Stomach (tissue), 9 donors: ENCODE measurements around the gene C1orf216. TPM values are rescaled to one million over a fixed set of nuclear protein-coding genes. Genes with fewer than 3 reads are reported as not detected.

Source experiments
- DNase-seq, 2 donors: peaks; one replicate each; pipeline versions ENCODE4 v3.0.0 to v3.0.0-alpha.2; 2013 to 2019
- H3K27ac ChIP-seq, 5 donors: fragments of 200-600 bp in 4 of 5; sonication (generic) in 4 of 5; one replicate each; pipeline ENCODE4 v1.5.1; 2013 to 2019; ENCODE audit warnings: mild to moderate bottlenecking in 1 of 5, moderate library complexity in 1 of 5
- H3K27me3 ChIP-seq, 3 donors: fragments of 200-600 bp; sonication (generic); one replicate each; pipeline ENCODE4 v1.5.1; 2017 to 2019; ENCODE audit warnings: mixed run types in 1 of 3
- H3K36me3 ChIP-seq, 4 donors: fragments of 200-600 bp; sonication (generic); 1 replicate in 3 of 4; 2 replicates in 1 of 4; pipeline ENCODE4 v1.5.1; 2016 to 2019
- H3K4me1 ChIP-seq, 4 donors: fragments of 200-600 bp; sonication (generic); one replicate each; pipeline ENCODE4 v1.5.1; 2016 to 2019
- H3K4me3 ChIP-seq, 4 donors: fragments of 200-600 bp; sonication (generic) in 3 of 4; one replicate each; pipeline ENCODE4 v1.5.1; 2016 to 2019; ENCODE audit warnings: mild to moderate bottlenecking in 1 of 4
- H3K9me3 ChIP-seq, 4 donors: fragments of 200-600 bp; sonication (generic); one replicate each; pipeline ENCODE4 v1.5.1; 2016 to 2019
- EP300 ChIP-seq: sonication (generic); formaldehyde crosslinking; IDR thresholded peaks from one replicate; pipeline ENCODE4 v1.6.1; 2017; ENCODE audit warnings: antibody characterized with exemption
- POLR2A ChIP-seq, 4 donors: fragments of 450-650 bp; IDR thresholded peaks; one replicate each; pipeline ENCODE4 v1.6.1; 2016; ENCODE audit warnings: antibody characterized with exemption in 4 of 4, control low read depth in 2 of 4, mild to moderate bottlenecking in 1 of 4, moderate library complexity in 1 of 4
- POLR2AphosphoS5 ChIP-seq, 3 donors: sonication (generic); formaldehyde crosslinking; IDR thresholded peaks; one replicate each; pipeline ENCODE4 v1.6.1; 2016; ENCODE audit warnings: antibody characterized with exemption in 3 of 3
- WGBS, 5 donors: extraction: QIAGEN DNeasy Blood & Tissue Kit in 3 of 5; methylation state at CpG; one replicate each; pipeline versions ENCODE4 v1.1.5 to v1.1.7; 2013 to 2018; 5-methylcytosine and 5-hydroxymethylcytosine counted together
- intact Hi-C: fragments of 100-400 bp; cut with DNase I; formaldehyde crosslinking; loops from one replicate; pipeline ENCODE4 v1.15.1; 2023; ENCODE audit warnings: low total_unique reads
- polyA plus RNA-seq, 3 donors: library from polyadenylated mRNA; stranded (reverse); fragments of 200-250 nt; gene quantifications; one replicate each; pipeline ENCODE4 v1.2.3, GENCODE V29; 2013
- total RNA-seq, 5 donors: library from RNA; depleted of rRNA; stranded (reverse); fragments of >200 nt; gene quantifications; one replicate each; pipeline versions ENCODE4 v1.1.0 to v1.2.3, GENCODE V29; 2014 to 2016
- TF ChIP-seq, protein P1 (sequence below), 7 experiments: fragments of 450-650 bp in 4 of 7; fragments of 200-600 bp in 3 of 7; sonication (generic) in 3 of 7; IDR thresholded peaks; one replicate each; pipeline ENCODE4 v1.5.1; 2016 to 2019; ENCODE audit warnings: antibody characterized with exemption in 7 of 7, control low read depth in 2 of 7, mild to moderate bottlenecking in 1 of 7
- donor health status: healthy with polysubstance abuse.
- donor health status: Bipolar disorder and iron deficiency.
- donor health status: healthy.

Gene C1orf216
- total and polyA plus RNA-seq, 8 donors: 1.4 to 40.8 (median 5.4) TPM

DNA sequence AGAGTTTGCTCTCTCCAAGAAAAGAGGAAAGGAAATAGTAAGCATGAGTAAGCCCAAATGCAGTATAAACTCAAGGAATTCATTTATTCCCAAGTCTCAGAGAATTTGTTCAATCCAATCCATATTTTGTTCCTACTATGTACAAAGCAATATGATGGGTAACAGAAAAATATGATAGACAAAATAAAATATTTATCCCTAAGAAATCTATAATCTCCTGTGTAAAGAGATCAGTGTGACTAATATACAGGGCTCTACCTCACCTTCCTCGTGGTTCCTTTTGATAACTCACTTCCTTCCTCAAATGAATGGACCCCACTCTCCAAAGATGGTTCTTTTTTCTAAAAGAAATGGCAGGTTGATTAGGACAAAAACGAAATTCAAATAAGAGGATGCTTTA lies 43.5 kb upstream of the C1orf216 start:
- H3K36me3 ChIP-seq: no peaks in the 10 kb centered on the region
- no peak overlapping the region for H3K27ac ChIP-seq
- H3K27me3 ChIP-seq: no peaks in the 10 kb centered on the region
- no peaks in the 10 kb centered on the region for H3K9me3 ChIP-seq
- no peaks in the 10 kb centered on the region for H3K4me1 ChIP-seq
- intact Hi-C loops: no loop called here
- WGBS, 5 donors: 48 to 70% (median 60%) methylated on average over 2 of the region's 2 CpGs
- TF ChIP-seq EP300: no peak
- TF ChIP-seq, protein P1, sequence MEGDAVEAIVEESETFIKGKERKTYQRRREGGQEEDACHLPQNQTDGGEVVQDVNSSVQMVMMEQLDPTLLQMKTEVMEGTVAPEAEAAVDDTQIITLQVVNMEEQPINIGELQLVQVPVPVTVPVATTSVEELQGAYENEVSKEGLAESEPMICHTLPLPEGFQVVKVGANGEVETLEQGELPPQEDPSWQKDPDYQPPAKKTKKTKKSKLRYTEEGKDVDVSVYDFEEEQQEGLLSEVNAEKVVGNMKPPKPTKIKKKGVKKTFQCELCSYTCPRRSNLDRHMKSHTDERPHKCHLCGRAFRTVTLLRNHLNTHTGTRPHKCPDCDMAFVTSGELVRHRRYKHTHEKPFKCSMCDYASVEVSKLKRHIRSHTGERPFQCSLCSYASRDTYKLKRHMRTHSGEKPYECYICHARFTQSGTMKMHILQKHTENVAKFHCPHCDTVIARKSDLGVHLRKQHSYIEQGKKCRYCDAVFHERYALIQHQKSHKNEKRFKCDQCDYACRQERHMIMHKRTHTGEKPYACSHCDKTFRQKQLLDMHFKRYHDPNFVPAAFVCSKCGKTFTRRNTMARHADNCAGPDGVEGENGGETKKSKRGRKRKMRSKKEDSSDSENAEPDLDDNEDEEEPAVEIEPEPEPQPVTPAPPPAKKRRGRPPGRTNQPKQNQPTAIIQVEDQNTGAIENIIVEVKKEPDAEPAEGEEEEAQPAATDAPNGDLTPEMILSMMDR (IDR thresholded peaks at IDR 0.05): no peak
- no peak for TF ChIP-seq POLR2A (IDR thresholded peaks at IDR 0.05)
- TF ChIP-seq POLR2AphosphoS5 (IDR thresholded peaks at IDR 0.05): no peak
- no peak overlapping the region for H3K4me3 ChIP-seq
- no peak for DNase-seq

DNA sequence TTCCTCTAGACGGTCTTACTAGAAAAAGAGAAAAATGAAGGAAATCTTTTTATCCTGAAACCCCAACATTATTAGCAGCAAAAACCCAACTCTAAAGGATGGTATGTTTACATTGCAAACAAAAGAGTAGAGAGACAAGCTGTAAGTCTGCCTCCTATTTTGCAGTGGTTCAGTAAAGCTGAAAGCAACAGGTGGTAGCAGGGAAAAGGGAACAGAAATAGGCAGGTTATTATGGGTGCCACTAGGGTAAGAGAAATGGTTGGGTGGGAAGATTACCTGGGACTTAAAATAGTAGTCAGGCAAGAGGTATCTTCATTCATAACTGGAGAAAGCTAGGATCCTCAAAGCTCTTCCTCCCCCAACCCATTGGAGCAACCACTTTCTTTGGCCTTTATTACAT lies 37.4 kb upstream of the C1orf216 start:
- no peak overlapping the region for H3K4me3 ChIP-seq
- DNase-seq: no peak
- H3K4me1 ChIP-seq: no peaks in the 10 kb centered on the region
- WGBS, 5 donors: 82 to 92% (median 85%) methylated on average over 1 of the region's 1 CpG
- no peaks in the 10 kb centered on the region for H3K36me3 ChIP-seq
- H3K27me3 ChIP-seq: no peaks in the 10 kb centered on the region
- no peaks in the 10 kb centered on the region for H3K9me3 ChIP-seq
- intact Hi-C loops: no loop called here
- no peak overlapping the region for H3K27ac ChIP-seq
- TF ChIP-seq EP300 (no peak), POLR2AphosphoS5 (IDR thresholded peaks at IDR 0.05) (no peak), POLR2A (IDR thresholded peaks at IDR 0.05) (no peak)
- TF ChIP-seq, protein P1 (IDR thresholded peaks at IDR 0.05): no peak

DNA sequence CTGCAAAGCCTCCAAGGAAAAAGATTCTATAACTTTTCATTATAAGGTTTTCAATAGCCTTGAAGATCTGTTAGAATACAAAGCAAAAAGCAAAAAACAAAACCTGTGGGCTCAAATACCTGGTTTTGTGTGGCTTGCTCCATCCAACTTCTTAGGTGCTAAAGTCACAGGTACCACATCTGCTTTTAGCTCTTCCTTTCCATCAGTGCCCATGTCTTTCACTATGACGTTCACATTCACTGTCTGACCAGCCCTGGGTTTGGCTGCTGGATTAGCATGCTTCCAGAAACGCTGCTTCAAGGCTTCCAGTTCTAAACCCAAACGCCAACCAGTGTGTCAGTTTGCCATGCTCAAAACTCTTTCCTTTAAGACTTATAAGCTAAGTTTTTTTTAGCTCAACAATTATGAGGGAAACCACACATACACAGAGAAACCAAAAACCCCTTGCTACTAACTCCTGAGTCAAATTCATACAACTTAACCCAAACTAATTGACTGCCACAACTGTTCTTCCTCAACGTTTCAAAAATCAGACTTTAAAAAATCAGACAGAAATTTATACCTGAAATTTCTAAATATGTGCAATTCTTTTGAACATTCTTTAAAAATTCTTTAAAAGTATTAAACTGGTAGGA lies 35.1 kb upstream of the C1orf216 start:
- no peaks in the 10 kb centered on the region for H3K27me3 ChIP-seq
- intact Hi-C loops: no loop called here
- 82 to 89% (median 85%) methylated on average over 4 of the region's 4 CpGs for WGBS, 5 donors
- no peaks in the 10 kb centered on the region for H3K4me1 ChIP-seq
- H3K9me3 ChIP-seq: no peaks in the 10 kb centered on the region
- no peak overlapping the region for H3K4me3 ChIP-seq
- H3K27ac ChIP-seq: no peak overlapping the region
- no peak for DNase-seq
- no peaks in the 10 kb centered on the region for H3K36me3 ChIP-seq
- TF ChIP-seq, protein P1 (IDR thresholded peaks at IDR 0.05): no peak
- TF ChIP-seq POLR2AphosphoS5 (IDR thresholded peaks at IDR 0.05) (no peak), POLR2A (IDR thresholded peaks at IDR 0.05) (no peak), EP300 (no peak)

DNA sequence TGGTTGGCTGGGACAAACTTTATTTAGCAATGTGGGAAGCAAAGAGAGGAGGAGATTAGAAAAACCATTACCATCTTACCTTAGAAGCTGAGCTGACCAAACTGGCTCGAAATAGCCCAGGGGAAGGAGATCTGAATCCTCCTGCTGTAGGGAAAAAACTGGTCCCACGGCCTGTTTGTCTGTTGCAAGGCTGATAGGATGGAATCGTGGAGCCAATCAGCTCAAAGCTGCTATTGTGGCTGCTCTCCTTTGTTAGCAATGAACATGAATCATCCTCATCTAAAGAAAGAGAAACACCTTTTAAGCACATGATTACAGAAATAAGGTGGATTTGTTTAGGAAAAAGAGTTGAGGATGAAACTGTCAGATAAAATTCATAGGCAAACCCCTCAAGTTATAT lies 29.6 kb upstream of the C1orf216 start:
- WGBS, 5 donors: 53 to 68% (median 58%) methylated on average over 3 of the region's 3 CpGs
- H3K4me3 ChIP-seq: no peak overlapping the region
- H3K27me3 ChIP-seq: no peaks in the 10 kb centered on the region
- DNase-seq: no peak
- no peaks in the 10 kb centered on the region for H3K36me3 ChIP-seq
- H3K9me3 ChIP-seq: no peaks in the 10 kb centered on the region
- no peak overlapping the region for H3K27ac ChIP-seq
- TF ChIP-seq POLR2A (IDR thresholded peaks at IDR 0.05): no peak
- no peak for TF ChIP-seq POLR2AphosphoS5 (IDR thresholded peaks at IDR 0.05)
- TF ChIP-seq, protein P1 (IDR thresholded peaks at IDR 0.05): no peak
- TF ChIP-seq EP300: no peak
- intact Hi-C loops: no loop called here
- H3K4me1 ChIP-seq: no peaks in the 10 kb centered on the region
